Stimulated activated CD8-positive, alpha-beta memory T cell treated with anti-CD3 and anti-CD28 coated beads, Interleukin-2, amount 100 ng/mL, for 48 hours (primary cell): ENCODE results near the gene ACOT13.
A peak's percentile ranks its signal among the peaks of the same experiment; 100 is the strongest.
"Not testable (repeated sequence)": the region's sequence is repeated elsewhere in the genome, so short reads cannot be mapped to it uniquely, and the experiment has no call there.

Source experiments
- DNase-seq, 2 donors: peaks; one replicate each; pipeline ENCODE4 v3.0.0-alpha.2; 2020; ENCODE audit warnings: low read depth in 2 of 2

ACOT13 gene

GRCh38 chr6:24692848-24693592 is 26.1 kb downstream of the ACOT13 start:
- DNase-seq = no peak

GRCh38 chr6:24694198-24694597 is 27.3 kb downstream of the ACOT13 start:
- DNase-seq = no peak

GRCh38 chr6:24695635-24696034 is 28.8 kb downstream of the ACOT13 start:
- DNase-seq = peak in 1 of 2 donors; percentile 17

GRCh38 chr6:24696097-24696496 is 29.2 kb downstream of the ACOT13 start:
- DNase-seq = no peak

- no peak for DNase-seq
These were observed 32.9 kb downstream of the ACOT13 start for GRCh38 chr6:24699521-24700359.

- no peak for DNase-seq
These were observed 35.9 kb downstream of the ACOT13 start for GRCh38 chr6:24702720-24703282.

- no peak for DNase-seq
These were observed 37.6 kb downstream of the ACOT13 start for GRCh38 chr6:24704468-24704867.

GRCh38 chr6:24708612-24709011 is 41.7 kb downstream of the ACOT13 start:
- DNase-seq = no peak

GRCh38 chr6:24709014-24709711 is 42.3 kb downstream of the ACOT13 start:
- no peak for DNase-seq

- DNase-seq = no peak
These were observed 43.8 kb downstream of the ACOT13 start for GRCh38 chr6:24710519-24711303.

GRCh38 chr6:24716602-24717148 is 49.8 kb downstream of the ACOT13 start:
- not testable (repeated sequence) for DNase-seq

GRCh38 chr6:24718449-24719124 is 51.7 kb downstream of the ACOT13 start:
- DNase-seq = no peak

- peak in 1 of 2 donors; percentile 41 for DNase-seq
These were observed 52.5 kb downstream of the ACOT13 start, which contains the start of gene C6orf62 for GRCh38 chr6:24719125-24719971. Gene C6orf62 (minus strand): TSS chr6:24719154. CDS start chr6:24718668, 486 bp downstream.

- peak; percentile 65 to 69 for DNase-seq
These were observed 53.3 kb downstream of the ACOT13 start for GRCh38 chr6:24720131-24720603.

GRCh38 chr6:24720604-24721460 is 54.0 kb downstream of the ACOT13 start:
- peak; percentile 99 for DNase-seq

- DNase-seq = no peak
These were observed 54.8 kb downstream of the ACOT13 start for GRCh38 chr6:24721461-24722215.

- DNase-seq = no peak
These were observed 56.4 kb downstream of the ACOT13 start for GRCh38 chr6:24723270-24723669.
